H1 (cell line): ENCODE results near the gene PSD2. TPM values are rescaled to one million over a fixed set of nuclear protein-coding genes. Genes with fewer than 3 reads are reported as not detected.

Source experiments
- CTCF ChIA-PET: fragments of 300-600 bp; sonication (Branson Sonifier 250); formaldehyde crosslinking; loops from one replicate; lab custom pipeline; 2021; ENCODE audit not compliant: partially characterized antibody; lab: Charles Lee
- POLR2A ChIA-PET: fragments of 300-600 bp; sonication (Branson Sonifier 250); formaldehyde crosslinking; loops from one replicate; lab custom pipeline; 2021; ENCODE audit warnings: inconsistent platforms; ENCODE audit not compliant: partially characterized antibody; lab: Charles Lee
- DNase-seq, 2 experiments: peaks; one replicate each; pipeline versions ENCODE4 v3.0.0 to v3.0.0-alpha.2; 2010 to 2022; ENCODE audit warnings: low spot score in 2 of 2, low read depth in 1 of 2, mixed read lengths in 1 of 2
- FAIRE-seq: peaks from 2 replicates; lab custom pipeline; 2011; peaks lifted over from hg19 to GRCh38; lab: Jason Lieb, UNC
- H2AFZ ChIP-seq: 2 replicates; pipeline ENCODE4 v1.8.1; 2012; ENCODE audit warnings: low read length, inconsistent platforms
- H2AK5ac ChIP-seq: 2 replicates; pipeline ENCODE4 v1.6.1; 2013; ENCODE audit warnings: low read depth, low read length
- H2BK120ac ChIP-seq: replicated peaks from 2 replicates; pipeline ENCODE3; 2013; ENCODE audit warnings: low read depth, low read length, inconsistent platforms
- H2BK12ac ChIP-seq: 2 replicates; pipeline ENCODE4 v1.6.1; 2013; ENCODE audit warnings: low read depth, low read length
- H2BK15ac ChIP-seq: 2 replicates; pipeline ENCODE4 v1.6.1; 2013; ENCODE audit warnings: low read length
- H2BK20ac ChIP-seq: 2 replicates; pipeline ENCODE4 v1.6.1; 2013; ENCODE audit warnings: low read length
- H2BK5ac ChIP-seq: 2 replicates; pipeline ENCODE4 v1.6.1; 2013; ENCODE audit warnings: low read depth, low read length
- H3K14ac ChIP-seq: 2 replicates; pipeline ENCODE4 v1.6.1; 2013; ENCODE audit warnings: inconsistent platforms; ENCODE audit not compliant: insufficient read length
- H3K18ac ChIP-seq: 2 replicates; pipeline ENCODE4 v1.6.1; 2013; ENCODE audit warnings: low read length; ENCODE audit errors: extremely low read depth
- H3K23ac ChIP-seq: 2 replicates; pipeline ENCODE4 v1.6.1; 2013; ENCODE audit warnings: inconsistent platforms; ENCODE audit not compliant: insufficient read length
- H3K23me2 ChIP-seq: 2 replicates; pipeline ENCODE4 v1.6.1; 2013; ENCODE audit warnings: low read depth, low read length
- H3K27ac ChIP-seq: 2 replicates; pipeline ENCODE4 v1.6.1; 2011; ENCODE audit warnings: low read depth, low read length, inconsistent platforms
- H3K27me3 ChIP-seq, 4 experiments: replicated peaks in 1 of 4; 1 replicate in 1 of 4; 2 replicates in 3 of 4; pipeline versions ENCODE4 v1.6.1 to v1.8.1; 2011 to 2013; ENCODE audit warnings: low read length in 3 of 4, mild to moderate bottlenecking in 3 of 4, inconsistent platforms in 2 of 4, mixed read lengths in 2 of 4, moderate library complexity in 1 of 4; ENCODE audit not compliant: control insufficient read depth in 3 of 4, insufficient read depth in 3 of 4; ENCODE audit errors: extremely low read depth in 1 of 4
- H3K36me3 ChIP-seq, 4 experiments: 2 replicates each; pipeline versions ENCODE4 v1.6.1 to v1.8.1; 2011 to 2013; ENCODE audit warnings: mild to moderate bottlenecking in 4 of 4, low read length in 3 of 4, moderate library complexity in 2 of 4, control low read depth in 1 of 4, inconsistent platforms in 1 of 4; ENCODE audit not compliant: insufficient read depth in 4 of 4, control insufficient read depth in 2 of 4
- H3K4ac ChIP-seq: replicated peaks from 2 replicates; pipeline ENCODE3; 2013; ENCODE audit warnings: low read length, low read depth, mixed read lengths, inconsistent platforms; ENCODE audit not compliant: insufficient read length
- H3K4me1 ChIP-seq, 4 experiments: replicated peaks in 1 of 4; 1 replicate in 1 of 4; 2 replicates in 3 of 4; pipeline versions ENCODE4 v1.6.1 to v1.8.1; 2011 to 2013; ENCODE audit warnings: low read length in 3 of 4, inconsistent platforms in 2 of 4, mixed read lengths in 1 of 4; ENCODE audit not compliant: insufficient read depth in 4 of 4, control insufficient read depth in 3 of 4
- H3K4me2 ChIP-seq, 2 experiments: 2 replicates each; pipeline versions ENCODE4 v1.6.1 to v1.8.1; 2011 to 2013; ENCODE audit warnings: low read depth in 2 of 2, low read length in 2 of 2, control low read depth in 1 of 2, inconsistent platforms in 1 of 2, mild to moderate bottlenecking in 1 of 2; ENCODE audit not compliant: insufficient read depth in 1 of 2
- H3K4me3 ChIP-seq, 4 experiments: fragments of 200-600, 300-600 bp in 1 of 4; sonication (generic), shearing (Covaris generic), sonication (Bioruptor Twin) in 1 of 4; 2 replicates each; pipeline versions ENCODE4 v1.5.1 to v1.8.1; 2011 to 2016; ENCODE audit warnings: low read length in 4 of 4, low read depth in 3 of 4, control low read depth in 2 of 4, inconsistent platforms in 2 of 4, mild to moderate bottlenecking in 2 of 4, mixed read lengths in 1 of 4, moderate library complexity in 1 of 4; ENCODE audit not compliant: insufficient read depth in 2 of 4; ENCODE audit errors: extremely low read depth in 1 of 4
- H3K56ac ChIP-seq: replicated peaks from 2 replicates; pipeline ENCODE3; 2013; ENCODE audit warnings: low read depth, mild to moderate bottlenecking, mixed read lengths, low read length, inconsistent platforms; ENCODE audit not compliant: insufficient read length
- H3K79me1 ChIP-seq: 2 replicates; pipeline ENCODE4 v1.6.1; 2013; ENCODE audit warnings: low read depth, low read length, control low read depth
- H3K79me2 ChIP-seq, 2 experiments: 2 replicates each; pipeline versions ENCODE4 v1.6.1 to v1.8.1; 2012 to 2013; ENCODE audit warnings: low read length in 2 of 2, mild to moderate bottlenecking in 2 of 2, inconsistent platforms in 1 of 2; ENCODE audit not compliant: insufficient read depth in 2 of 2, control insufficient read depth in 1 of 2
- H3K9ac ChIP-seq, 4 experiments: replicated peaks in 1 of 4; 1 replicate in 1 of 4; 2 replicates in 3 of 4; pipeline versions ENCODE4 v1.6.1 to v1.8.1; 2011 to 2013; ENCODE audit warnings: low read depth in 3 of 4, low read length in 3 of 4, control low read depth in 2 of 4, mild to moderate bottlenecking in 2 of 4, moderate library complexity in 2 of 4, inconsistent platforms in 1 of 4; ENCODE audit errors: extremely low read depth in 1 of 4
- H3K9me3 ChIP-seq, 2 experiments: 2 replicates each; pipeline versions ENCODE4 v1.6.1 to v1.8.1; 2012 to 2013; ENCODE audit warnings: mild to moderate bottlenecking in 2 of 2, moderate library complexity in 2 of 2, control low read depth in 1 of 2, inconsistent platforms in 1 of 2, low read depth in 1 of 2, low read length in 1 of 2, mixed read lengths in 1 of 2; ENCODE audit not compliant: insufficient read depth in 2 of 2
- H4K20me1 ChIP-seq, 2 experiments: replicated peaks in 1 of 2; 2 replicates each; pipeline versions ENCODE3 to v1.8.1; 2011 to 2013; ENCODE audit warnings: inconsistent platforms in 2 of 2, low read length in 2 of 2, mild to moderate bottlenecking in 1 of 2; ENCODE audit not compliant: insufficient read depth in 2 of 2, control insufficient read depth in 1 of 2
- H4K5ac ChIP-seq: 2 replicates; pipeline ENCODE4 v1.6.1; 2013; ENCODE audit warnings: low read length, low read depth, mixed read lengths, inconsistent platforms; ENCODE audit not compliant: insufficient read length
- H4K8ac ChIP-seq: 2 replicates; pipeline ENCODE4 v1.8.0; 2013; ENCODE audit warnings: mild to moderate bottlenecking, moderate library complexity, low read length, inconsistent platforms; ENCODE audit not compliant: insufficient read depth; ENCODE audit errors: extremely low read depth
- H4K91ac ChIP-seq: replicated peaks from 2 replicates; pipeline ENCODE3; 2013; ENCODE audit warnings: low read length, mixed read lengths, inconsistent platforms; ENCODE audit not compliant: insufficient read length
- CEBPB ChIP-seq: IDR thresholded peaks from 2 replicates; pipeline ENCODE4 v1.6.1; 2012; ENCODE audit warnings: low read depth, low read length
- FOSL1 ChIP-seq: IDR thresholded peaks from 2 replicates; pipeline ENCODE4 v1.6.1; 2011; ENCODE audit warnings: mild to moderate bottlenecking, low read depth, low read length, moderate library complexity; ENCODE audit not compliant: insufficient read depth
- NRF1 ChIP-seq: IDR thresholded peaks from 2 replicates; pipeline ENCODE4 v1.6.1; 2011; ENCODE audit warnings: mild to moderate bottlenecking, low read depth, low read length, improper control_type of control experiment
- RAD21 ChIP-seq, 2 experiments: IDR thresholded peaks in 1 of 2; conservative IDR thresholded peaks in 1 of 2; 2 replicates each; pipeline ENCODE4 v1.6.1; 2011; ENCODE audit warnings: low read depth in 2 of 2, low read length in 2 of 2, improper control_type of control experiment in 1 of 2, inconsistent platforms in 1 of 2, mild to moderate bottlenecking in 1 of 2, moderate library complexity in 1 of 2
- RBBP5 ChIP-seq: IDR thresholded peaks from 2 replicates; pipeline ENCODE4 v1.7.1; 2012; ENCODE audit warnings: low read depth, mild to moderate bottlenecking, inconsistent platforms, low read length, moderate library complexity, borderline replicate concordance
- SAP30 ChIP-seq: fragments of 300-600 bp; sonication (generic); IDR thresholded peaks from 2 replicates; pipeline ENCODE4 v1.7.1; 2012; ENCODE audit warnings: low read length, moderate library complexity, mild to moderate bottlenecking, inconsistent platforms; ENCODE audit not compliant: insufficient read depth, insufficient replicate concordance
- TBP ChIP-seq: IDR thresholded peaks from 2 replicates; pipeline ENCODE4 v1.6.1; 2011; ENCODE audit warnings: low read depth, low read length, improper control_type of control experiment
- ZNF274 ChIP-seq: IDR thresholded peaks from 2 replicates; pipeline ENCODE4 v1.7.0; 2012; ENCODE audit warnings: low read length, borderline replicate concordance; ENCODE audit errors: extremely low read depth
- WGBS, 2 experiments: shearing (Covaris generic) in 1 of 2; methylation state at CpG; one replicate each; pipeline versions ENCODE4 v1.1.6 to v1.1.7; 2013 to 2015; ENCODE audit warnings: low lambda C conversion rate in 2 of 2, mixed read lengths in 2 of 2, inconsistent platforms in 1 of 2, low coverage in 1 of 2, missing lambda C conversion rate in 1 of 2; ENCODE audit not compliant: insufficient replicate concordance in 2 of 2, insufficient coverage in 1 of 2, insufficient read length in 1 of 2; ENCODE audit errors: extremely low coverage in 1 of 2, missing lambda C conversion rate in 1 of 2; 5-methylcytosine and 5-hydroxymethylcytosine counted together
- polyA plus RNA-seq, 7 experiments: library from polyadenylated mRNA; depleted of rRNA in 3 of 7; stranded (reverse) in 5 of 7; unstranded in 2 of 7; fragments of >200 nt in 5 of 7; fragments of 200-250 nt in 2 of 7; gene quantifications; 1 replicate in 5 of 7; 2 replicates in 1 of 7; 4 replicates in 1 of 7; pipeline versions ENCODE4 v1.2.1 to v1.2.3, GENCODE V29; 2011 to 2013; ENCODE audit warnings: missing spikeins in 2 of 7, mixed read lengths in 2 of 7
- total RNA-seq: library from RNA; stranded (reverse); fragmentation: NEBNext Ultra II Directional; extraction: Animal tissue kit (Norgen Biotek cat#: 25700); gene quantifications from 2 replicates; pipeline ENCODE4 v1.2.1, GENCODE V29; 2021
- TF ChIP-seq, protein P1 (sequence below): IDR thresholded peaks from 2 replicates; pipeline ENCODE4 v1.6.1; 2012; ENCODE audit warnings: inconsistent platforms

Gene PSD2
- total and polyA plus RNA-seq, 2 of the 8 experiments (the other 6 are each of a cell fraction or from before 2014, with no cell fraction given), result 0.06 to 0.14 TPM

DNA sequence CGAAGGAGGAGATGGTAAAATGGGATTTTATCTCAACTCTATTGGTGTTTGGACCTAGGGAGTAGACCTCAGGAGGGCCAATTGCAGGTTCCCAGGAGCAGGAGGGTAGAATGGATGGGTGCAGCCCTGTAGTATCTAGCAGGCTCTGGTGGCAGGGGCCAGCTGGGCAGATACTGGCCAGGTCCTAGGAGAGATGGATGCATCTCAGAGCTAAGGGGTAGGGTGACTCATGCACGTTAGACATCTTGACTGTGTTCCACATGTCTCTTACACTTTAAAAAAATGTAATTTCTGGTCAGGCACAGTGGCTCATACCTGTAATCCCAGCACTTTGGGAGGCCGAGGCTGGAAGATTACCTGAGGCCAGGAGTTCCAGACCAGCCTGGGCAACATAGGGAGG lies 22.4 kb downstream of the PSD2 start:
- Histone ChIP-seq H3K36me3 (no peaks in the 10 kb centered on the region), H4K5ac (no peak overlapping the region), H3K9ac (no peak overlapping the region), H3K4me3 (no peak overlapping the region), H3K14ac (no peak overlapping the region), H3K27me3 (peaks cover 0 to 2% (median 0%) of the 10 kb centered on the region in 4 experiments; a peak in 1 of 7 replicates), H2BK20ac (no peak overlapping the region), H4K20me1 (no peaks in the 10 kb centered on the region), H3K56ac (no peak overlapping the region), H2BK5ac (no peak overlapping the region), H3K18ac (no peak overlapping the region), H3K79me2 (no peaks in the 10 kb centered on the region), H3K4ac (no peak overlapping the region), H2BK15ac (no peak overlapping the region), H2AFZ (no peak overlapping the region), H4K91ac (no peak overlapping the region), H4K8ac (no peak overlapping the region), H3K4me2 (no peak overlapping the region), H3K4me1 (peaks cover 0 to 7% (median under 1%) of the 10 kb centered on the region in 4 experiments; a peak in 6 of 7 replicates), H3K23ac (no peak overlapping the region), H2BK12ac (no peak overlapping the region), H2BK120ac (no peak overlapping the region), H3K9me3 (no peaks in the 10 kb centered on the region), H2AK5ac (no peak overlapping the region), H3K23me2 (no peaks in the 10 kb centered on the region), H3K27ac (no peak overlapping the region), H3K79me1 (no peaks in the 10 kb centered on the region)
- no peak for TF ChIP-seq SAP30
- TF ChIP-seq ZNF274, result no peak
- TF ChIP-seq NRF1, result no peak
- TF ChIP-seq FOSL1, result no peak
- no peak for TF ChIP-seq RBBP5
- TF ChIP-seq CEBPB, result no peak
- no peak for TF ChIP-seq RAD21 (IDR thresholded peaks at IDR 0.05 in 1 of 2, conservative IDR thresholded peaks at IDR 0.05 in 1 of 2; ENCODE audit: low read depth in 2 of 2, low read length in 2 of 2)
- TF ChIP-seq, protein P1, sequence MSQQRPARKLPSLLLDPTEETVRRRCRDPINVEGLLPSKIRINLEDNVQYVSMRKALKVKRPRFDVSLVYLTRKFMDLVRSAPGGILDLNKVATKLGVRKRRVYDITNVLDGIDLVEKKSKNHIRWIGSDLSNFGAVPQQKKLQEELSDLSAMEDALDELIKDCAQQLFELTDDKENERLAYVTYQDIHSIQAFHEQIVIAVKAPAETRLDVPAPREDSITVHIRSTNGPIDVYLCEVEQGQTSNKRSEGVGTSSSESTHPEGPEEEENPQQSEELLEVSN, result no peak
- no peak for TF ChIP-seq TBP
- ChIA-PET POLR2A (no interaction called here), CTCF (interaction anchor here (1.0 to 1.6 kb wide), 2 partner anchors 11 to 25 kb away, joined by 3 to 4 read pairs; no protein-coding TSS in a partner anchor)
- FAIRE-seq, result no peak
- no peak for DNase-seq
- WGBS, 2 experiments, result 84% methylated on average over 3 of the region's 3 CpGs; no CpG with 5 or more reads in 1 of the 2 experiments
